ELF-1 (cell line): ENCODE data around the gene PARD6B.
"Not testable (repeated sequence)": the region's sequence is repeated elsewhere in the genome, so short reads cannot be mapped to it uniquely, and the experiment has no call there.

Experiments
- DNase-seq: peaks from one replicate; pipeline ENCODE4 v3.0.0-alpha.2; 2016; ENCODE audit warnings: low read depth, low spot score

PARD6B gene

GRCh38 chr20:50731055-50731929 lies at the start of gene PARD6B:
Gene PARD6B, plus strand, starts transcription at chr20:50731580. Its CDS starts 207 bp downstream, at chr20:50731787.
- peak; percentile 100 for DNase-seq

GRCh38 chr20:50682065-50682464 lies 49.3 kb upstream of the PARD6B start:
- no peak for DNase-seq

- no peak for DNase-seq
These were observed 48.3 kb upstream of the PARD6B start for GRCh38 chr20:50682947-50683530.

- no peak for DNase-seq
These were observed 47.8 kb upstream of the PARD6B start for GRCh38 chr20:50683570-50683969.

- DNase-seq, result no peak
These were observed 44.6 kb upstream of the PARD6B start for GRCh38 chr20:50686821-50687220.

- DNase-seq, result no peak
These were observed 43.0 kb upstream of the PARD6B start for GRCh38 chr20:50688256-50688975.

GRCh38 chr20:50689864-50690649 lies 41.3 kb upstream of the PARD6B start:
- DNase-seq, result no peak

GRCh38 chr20:50690650-50691572 lies 40.5 kb upstream of the PARD6B start, which contains the start of gene RIPOR3:
Gene RIPOR3, minus strand, starts transcription at chr20:50691542. Its CDS starts 414 bp downstream, at chr20:50691128.
- peak; percentile 89 for DNase-seq

GRCh38 chr20:50691573-50692551 lies 39.5 kb upstream of the PARD6B start:
- DNase-seq, result peak; percentile 56

- DNase-seq, result no peak
These were observed 38.8 kb upstream of the PARD6B start for GRCh38 chr20:50692552-50692933.

GRCh38 chr20:50693001-50693400 lies 38.4 kb upstream of the PARD6B start:
- no peak for DNase-seq

GRCh38 chr20:50694379-50695134 lies 36.8 kb upstream of the PARD6B start:
- DNase-seq, result no peak

- DNase-seq, result no peak
These were observed 36.1 kb upstream of the PARD6B start for GRCh38 chr20:50695135-50695872.

GRCh38 chr20:50698255-50698654 lies 33.1 kb upstream of the PARD6B start:
- not testable (repeated sequence) for DNase-seq

- DNase-seq, result no peak
These were observed 31.7 kb upstream of the PARD6B start for GRCh38 chr20:50699688-50700087.

- peak; percentile 55 for DNase-seq
These were observed 30.1 kb upstream of the PARD6B start for GRCh38 chr20:50701041-50701963.
